Anterior cingulate cortex (tissue), 58 donors: ENCODE results near the gene CWC27.
A peak's percentile ranks its signal among the peaks of the same experiment; 100 is the strongest.

Source experiments
- DNase-seq, 58 donors: peaks; one replicate each; lab custom pipeline; 2025; lab: John Stamatoyannopoulos, UW

CWC27 gene, protein sequence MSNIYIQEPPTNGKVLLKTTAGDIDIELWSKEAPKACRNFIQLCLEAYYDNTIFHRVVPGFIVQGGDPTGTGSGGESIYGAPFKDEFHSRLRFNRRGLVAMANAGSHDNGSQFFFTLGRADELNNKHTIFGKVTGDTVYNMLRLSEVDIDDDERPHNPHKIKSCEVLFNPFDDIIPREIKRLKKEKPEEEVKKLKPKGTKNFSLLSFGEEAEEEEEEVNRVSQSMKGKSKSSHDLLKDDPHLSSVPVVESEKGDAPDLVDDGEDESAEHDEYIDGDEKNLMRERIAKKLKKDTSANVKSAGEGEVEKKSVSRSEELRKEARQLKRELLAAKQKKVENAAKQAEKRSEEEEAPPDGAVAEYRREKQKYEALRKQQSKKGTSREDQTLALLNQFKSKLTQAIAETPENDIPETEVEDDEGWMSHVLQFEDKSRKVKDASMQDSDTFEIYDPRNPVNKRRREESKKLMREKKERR

DNA sequence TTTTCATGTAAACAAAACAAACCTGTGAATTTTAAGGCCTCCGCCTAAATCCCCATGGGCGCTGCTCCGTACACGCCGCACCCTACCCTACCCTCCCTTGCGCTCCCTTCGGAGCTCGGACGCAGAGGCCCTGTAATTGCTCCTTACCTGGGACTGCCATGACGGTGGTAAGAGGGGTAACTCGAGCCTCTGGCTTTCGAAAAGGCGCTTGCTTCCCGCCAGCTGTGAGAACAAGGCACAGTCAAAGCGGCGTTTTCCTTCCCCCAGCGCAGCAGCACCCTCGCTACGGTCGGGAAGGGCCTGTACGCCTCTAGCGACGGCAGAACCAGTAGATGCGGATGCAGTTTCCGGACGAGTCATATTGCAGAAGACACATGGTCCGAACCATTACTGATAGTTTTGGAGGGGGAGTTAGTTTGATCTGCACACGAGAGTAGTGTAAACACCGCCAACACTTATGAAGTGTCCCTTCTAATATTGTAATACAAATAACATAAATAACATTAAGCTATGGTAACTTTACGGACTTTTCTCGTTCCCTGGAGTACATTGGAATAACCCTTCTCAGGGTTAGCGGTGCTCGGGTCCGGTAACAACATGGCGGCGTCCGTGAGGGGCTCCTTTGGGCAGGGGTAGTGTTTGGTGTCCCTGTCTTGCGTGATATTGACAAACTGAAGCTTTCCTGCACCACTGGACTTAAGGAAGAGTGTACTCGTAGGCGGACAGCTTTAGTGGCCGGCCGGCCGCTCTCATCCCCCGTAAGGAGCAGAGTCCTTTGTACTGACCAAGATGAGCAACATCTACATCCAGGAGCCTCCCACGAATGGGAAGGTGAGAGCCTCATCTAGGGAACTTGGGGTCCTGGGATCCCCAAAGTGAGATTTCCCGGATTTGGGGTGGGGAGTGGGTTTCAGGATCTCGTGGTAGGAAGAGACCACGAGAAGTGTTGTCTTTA, at the start of gene CWC27, which contains the start of gene SREK1IP1:
CWC27 (plus strand) TSS at position 573 of the 955 bp plus-strand sequence; CDS start at position 790, 217 bp downstream.
SREK1IP1 (minus strand) TSS at position 334 of the 955 bp plus-strand sequence; CDS start at position 160, 174 bp downstream.
- DNase-seq = peak; percentile 27 to 89 (median 74)

DNA sequence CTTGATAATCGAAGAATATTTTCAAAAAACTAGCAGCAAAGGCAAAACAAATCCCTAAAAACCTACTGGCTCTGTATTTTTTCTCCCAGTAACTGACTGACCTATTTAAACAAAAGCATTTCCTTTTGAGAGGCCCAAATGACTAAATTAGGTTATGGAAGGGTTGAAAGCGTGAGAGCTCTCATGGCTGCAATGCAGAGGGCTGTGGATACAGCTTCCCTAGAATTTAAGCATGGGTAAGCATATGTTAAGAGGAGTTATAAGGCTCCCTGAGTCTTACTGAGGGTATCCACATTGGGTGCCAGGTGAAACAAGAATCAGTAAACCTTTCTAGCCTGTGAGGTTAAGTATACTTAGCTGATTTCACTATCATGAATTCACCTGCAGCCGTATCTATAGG, 46.1 kb upstream of the CWC27 start:
- DNase-seq = no peak

DNA sequence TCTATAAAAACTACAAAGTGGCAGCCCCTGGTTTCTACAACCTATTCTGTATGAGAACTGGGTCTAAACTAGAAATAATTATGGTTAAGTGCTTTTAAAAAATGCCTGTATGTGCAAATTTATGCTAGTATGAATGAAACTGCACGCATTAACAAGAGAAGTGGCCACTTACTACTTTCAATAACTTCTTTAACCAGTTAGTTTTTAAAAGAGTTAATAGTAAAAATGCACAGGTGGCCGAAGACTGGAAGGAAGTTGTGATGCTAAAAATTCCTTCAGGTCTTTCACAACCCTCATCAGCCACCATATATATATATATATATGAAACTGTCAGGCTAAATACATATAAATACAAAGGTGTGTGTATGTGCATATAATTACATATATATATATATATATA, 41.6 kb upstream of the CWC27 start:
- no peak for DNase-seq

DNA sequence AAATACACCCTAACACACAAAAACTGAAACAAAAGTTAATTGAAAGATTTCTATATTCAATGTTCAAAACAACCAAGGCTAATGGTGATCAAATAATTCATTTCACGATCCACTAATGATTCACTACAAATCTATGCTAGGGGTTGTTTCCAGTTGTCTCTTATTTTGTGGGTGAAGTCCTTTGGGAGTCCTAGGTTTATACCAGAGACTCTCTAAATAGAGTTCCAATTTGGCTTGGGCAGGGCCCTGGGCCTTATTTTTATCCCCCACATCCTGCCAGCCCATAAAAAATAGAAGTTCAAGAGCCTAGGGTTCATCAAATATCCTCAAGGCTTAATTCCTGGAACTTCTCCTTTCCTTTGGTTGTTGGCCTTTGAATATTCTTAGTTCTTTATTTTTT, 26.3 kb upstream of the CWC27 start:
- no peak for DNase-seq

DNA sequence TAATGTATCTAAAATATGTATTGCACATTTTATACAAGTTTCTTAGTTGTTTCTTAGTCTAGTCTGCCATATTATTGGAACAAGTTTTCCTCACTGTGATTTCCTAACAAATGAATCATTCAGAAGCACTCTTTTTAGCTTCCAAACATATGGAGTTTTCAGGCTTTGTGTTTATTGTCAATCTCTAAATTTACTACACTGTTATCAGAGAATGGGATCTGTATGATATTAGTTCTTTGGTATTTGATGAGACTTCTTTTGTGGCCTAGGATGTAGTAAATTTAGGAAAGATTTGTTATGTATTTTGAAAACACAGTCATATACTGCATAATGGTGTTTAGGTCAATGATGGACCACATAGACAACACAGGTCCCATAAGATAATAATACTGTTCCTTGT, 25.9 kb upstream of the CWC27 start:
- no peak for DNase-seq

DNA sequence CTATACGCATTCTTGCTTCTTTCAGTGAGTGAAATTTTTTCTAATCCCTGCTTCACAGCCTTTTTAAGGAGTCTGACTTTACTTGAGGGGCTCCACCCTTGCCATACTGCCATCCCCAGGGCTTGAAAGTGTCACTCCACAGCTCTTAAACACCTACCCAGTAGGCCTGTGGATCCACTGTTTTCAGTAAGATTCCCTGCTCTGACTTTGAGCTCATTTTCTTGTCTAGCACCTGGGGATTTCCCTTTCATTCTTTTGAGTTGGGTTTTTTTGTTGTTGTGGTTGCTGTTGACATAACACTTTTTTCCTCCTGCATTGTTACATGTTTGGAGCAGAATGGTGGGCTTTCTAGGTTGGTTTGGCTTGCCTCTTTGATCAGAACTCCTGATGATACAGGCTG, 23.8 kb upstream of the CWC27 start:
- DNase-seq = no peak

DNA sequence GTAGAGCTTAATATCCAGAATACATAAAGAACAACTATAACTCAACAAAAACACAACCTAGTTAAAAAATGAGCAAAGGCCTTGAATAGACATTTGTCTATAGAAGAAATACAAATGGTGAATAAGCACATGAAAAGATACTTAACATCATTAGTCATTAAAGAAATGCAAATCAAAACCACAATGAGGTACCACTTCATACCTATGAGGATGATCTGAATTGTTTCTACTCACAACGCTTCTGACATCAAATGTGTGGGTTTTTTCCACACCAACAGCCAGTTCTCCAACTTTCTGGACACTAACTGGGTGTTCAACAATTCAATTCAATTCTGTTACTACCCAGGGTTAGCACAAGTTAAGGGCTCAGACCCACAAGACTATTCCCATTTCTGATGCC, 22.3 kb upstream of the CWC27 start:
- DNase-seq = no peak

DNA sequence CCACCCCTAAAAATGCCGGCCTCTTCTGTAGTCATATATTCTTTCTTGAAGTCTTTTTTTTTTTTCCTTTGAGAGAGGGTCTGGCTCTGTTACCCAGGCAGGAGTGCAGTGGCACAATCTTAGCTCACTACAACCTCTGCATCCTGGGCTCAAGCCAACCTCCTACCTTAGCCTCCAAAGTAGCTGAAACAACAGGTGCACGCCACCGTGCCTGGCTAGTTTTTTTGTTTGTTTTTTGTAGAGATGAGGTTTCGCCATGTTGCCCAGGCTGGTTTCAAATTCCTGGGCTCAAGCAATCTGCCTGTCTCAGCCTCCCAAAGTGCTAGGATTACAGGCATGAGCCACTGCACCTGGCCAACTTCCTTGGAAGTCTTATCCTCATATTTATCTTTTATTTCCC, 19.3 kb upstream of the CWC27 start:
- no peak for DNase-seq

DNA sequence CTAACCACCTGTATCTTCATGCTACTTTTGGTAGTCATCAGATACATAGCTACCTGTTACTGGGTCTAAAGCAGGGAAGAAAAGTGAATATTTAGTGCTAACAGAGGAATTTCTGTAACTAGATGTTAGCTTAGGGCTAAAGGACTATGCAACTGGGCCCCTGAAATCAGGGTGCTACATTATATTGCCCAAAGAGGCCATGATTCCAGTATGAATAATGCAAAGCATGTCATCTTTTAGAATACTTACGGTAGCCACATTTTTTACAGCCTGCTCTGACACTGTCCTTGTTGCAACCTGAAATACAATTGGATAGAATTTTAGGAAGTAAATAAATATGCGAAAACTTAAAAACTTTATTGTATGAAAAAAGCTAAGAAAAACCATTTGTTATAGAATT, 14.7 kb upstream of the CWC27 start:
- DNase-seq = no peak

DNA sequence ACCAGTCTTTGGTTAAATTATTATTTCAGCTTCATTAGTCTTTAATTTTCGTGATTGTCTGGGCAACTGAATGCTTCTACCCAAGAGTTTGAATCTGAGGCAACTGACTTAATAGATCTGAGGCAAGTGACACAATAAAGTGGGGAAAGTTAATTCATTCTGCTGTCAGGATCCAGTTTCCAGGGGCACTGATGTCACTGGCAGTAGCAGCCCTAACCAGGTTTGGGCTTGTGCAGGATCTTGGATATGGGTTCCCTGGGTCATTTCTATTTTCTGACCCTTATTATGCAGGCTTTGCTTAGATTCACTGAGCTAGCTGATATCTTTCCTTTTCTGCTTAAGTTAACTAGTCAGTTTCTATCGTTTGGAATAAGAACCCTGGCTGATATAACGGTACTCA, 9.8 kb upstream of the CWC27 start:
- no peak for DNase-seq

DNA sequence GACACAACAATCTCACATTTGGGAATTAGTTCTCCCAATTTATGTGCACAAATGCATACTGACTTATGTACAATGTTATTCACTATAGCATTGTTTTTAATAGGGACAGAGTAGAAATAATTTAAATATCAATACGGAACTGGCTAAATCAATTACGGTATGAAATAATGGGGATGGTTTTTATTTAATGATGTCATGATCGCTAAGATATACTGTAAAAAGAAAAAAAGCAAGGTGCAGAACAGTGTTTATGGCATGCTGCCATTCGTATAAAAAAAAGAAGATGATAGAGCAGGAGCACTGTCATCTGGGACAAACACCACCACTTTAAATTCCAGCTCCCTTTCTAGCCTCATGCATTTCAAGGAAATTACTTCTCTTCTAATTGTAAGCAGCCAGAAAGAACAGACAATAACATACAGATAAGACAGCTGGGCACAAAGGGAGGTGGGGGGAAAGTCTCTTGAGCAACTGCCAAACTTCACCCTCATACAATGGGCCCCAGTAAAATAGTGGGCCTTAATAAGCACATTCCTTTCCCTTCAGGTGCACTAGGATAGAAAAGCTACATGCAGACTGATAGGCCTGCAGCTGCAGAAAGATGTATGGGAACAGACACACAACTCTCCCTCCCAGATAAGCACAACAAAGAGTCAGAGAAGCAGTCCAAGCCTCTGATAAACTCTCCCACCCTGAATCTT, 8.6 kb upstream of the CWC27 start:
- no peak for DNase-seq

DNA sequence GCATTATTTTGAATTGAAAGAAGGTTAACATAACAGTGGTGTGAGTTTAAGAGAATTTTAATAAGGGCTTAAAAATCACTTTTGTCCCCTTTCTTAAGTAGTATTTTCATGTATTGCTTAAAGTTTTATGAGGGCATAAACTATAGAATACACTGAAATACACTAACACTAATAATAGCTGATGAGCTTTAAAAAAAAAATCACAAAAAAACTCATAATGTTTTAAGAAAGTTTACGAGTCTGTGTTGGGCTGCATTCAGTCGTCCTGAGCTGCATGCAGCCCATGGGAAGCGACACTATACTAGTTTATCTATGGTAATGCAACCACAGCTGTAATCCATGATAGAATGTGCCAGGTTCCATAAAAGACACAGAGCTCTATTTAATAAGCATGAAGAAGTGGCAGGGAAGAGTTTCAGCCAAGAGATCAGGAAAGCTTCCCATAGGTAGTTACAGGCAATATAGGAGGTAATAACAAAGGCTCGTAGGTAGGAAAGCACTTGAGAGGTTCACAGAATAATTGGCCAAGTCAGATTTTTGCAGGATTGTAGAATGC, 4.7 kb upstream of the CWC27 start:
- no peak for DNase-seq

DNA sequence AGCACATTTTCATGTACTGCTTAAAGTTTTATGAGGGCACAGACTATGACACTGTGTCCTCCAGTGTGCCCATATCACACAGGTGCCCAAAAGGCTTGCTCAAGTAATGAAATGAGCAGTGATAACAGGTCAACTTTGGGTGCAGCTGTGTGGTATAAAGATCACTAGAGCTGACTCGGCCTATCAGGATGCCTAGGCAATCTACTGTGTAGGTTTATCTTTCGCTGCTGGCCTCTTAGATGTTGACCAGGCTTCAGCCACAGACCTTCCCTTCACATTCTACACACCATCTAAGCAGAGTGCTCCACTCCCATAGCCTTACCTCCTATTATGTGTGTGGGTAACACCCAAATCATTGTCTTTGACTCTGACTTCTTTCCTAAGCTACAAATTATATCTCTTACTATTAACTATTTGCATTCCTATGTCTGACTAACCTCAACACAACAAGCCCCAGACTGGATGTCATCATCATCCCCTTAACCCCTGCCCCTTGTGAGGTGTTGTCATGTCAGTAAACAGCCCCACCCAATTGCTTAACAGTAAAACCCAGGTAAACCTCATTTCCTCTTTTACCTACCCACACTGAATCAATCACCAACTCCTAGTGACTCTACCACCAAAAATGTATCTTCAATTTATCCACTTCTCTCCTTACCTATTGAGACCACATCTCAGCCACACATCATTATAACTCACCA, 2.8 kb upstream of the CWC27 start:
- DNase-seq = no peak

DNA sequence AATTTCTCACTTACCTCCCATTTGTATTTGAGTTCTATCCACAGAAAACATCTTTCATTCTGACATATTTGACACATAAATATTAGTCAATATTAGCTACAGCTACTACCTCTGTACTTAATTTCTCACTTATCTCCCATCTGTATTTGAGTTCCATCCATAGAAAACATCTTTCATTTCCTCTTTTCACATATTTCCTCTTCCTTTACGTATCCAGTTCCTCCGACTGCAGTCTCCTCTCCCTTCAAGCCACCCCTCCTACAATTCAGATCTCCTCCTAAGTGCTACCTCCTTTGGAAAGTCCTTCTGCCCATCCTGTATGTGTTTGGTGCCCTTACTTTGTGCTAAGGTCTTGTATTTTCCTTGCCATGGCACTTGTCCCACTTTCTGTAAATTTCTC, 1.8 kb upstream of the CWC27 start:
- DNase-seq = no peak

DNA sequence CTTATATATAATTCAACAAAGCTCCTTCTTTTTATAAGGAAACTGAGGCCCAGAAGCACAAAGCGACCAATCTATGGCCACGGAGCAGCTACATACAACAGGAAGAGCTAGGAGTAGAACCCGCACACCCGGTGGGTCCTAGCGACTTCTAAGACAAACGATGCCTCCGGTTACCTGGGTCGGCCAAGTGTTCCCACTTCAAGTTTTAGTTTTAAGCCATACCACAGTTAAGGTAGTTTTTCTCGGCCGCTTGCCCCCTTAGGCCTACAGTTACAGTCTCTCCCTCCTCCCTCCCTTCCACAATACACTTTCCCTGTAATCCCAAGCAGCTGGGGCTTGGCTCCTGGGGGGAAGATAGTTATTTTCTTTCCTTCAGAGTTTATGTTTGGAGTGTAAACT, 772 bp upstream of the CWC27 start:
- DNase-seq = peak in 8 of 58 donors; percentile 13 to 52 (median 35)

DNA sequence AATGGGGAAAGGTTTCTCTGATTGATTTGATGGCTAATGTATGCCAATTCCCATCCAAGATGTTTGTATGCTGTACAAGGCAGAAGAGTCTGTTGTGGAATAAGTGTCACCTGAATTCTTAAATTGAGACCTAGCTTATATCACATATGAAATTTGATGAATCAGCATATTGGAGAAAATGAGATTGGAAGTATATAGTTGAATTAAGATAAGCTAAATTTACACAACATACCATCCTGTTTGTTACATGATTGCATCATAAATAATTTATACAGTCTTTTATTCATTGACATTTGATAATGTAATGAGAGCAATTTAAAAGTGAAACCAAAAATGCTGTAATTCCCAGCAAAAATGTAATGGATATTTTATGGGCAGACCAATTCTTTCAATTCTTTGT, 1.1 kb downstream of the CWC27 start:
- no peak for DNase-seq

DNA sequence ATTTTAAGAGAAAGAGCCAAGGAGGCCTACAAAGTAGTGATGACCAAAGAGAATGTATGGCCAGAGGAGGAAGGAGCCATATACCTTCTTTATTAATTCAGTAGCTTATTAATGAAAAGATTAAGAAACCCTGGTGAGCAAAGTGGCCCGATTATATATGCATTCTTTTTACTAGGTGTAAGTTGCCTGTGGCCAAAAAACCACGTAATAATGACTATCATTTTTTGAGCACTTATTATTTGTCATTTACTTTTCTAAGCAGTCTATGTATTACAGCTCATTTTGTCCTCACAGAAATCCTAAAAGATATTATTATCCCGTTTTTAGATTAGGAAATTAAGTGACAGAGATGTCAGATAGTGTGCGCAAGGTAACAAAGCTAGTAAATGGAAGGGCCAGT, 3.0 kb downstream of the CWC27 start:
- DNase-seq = no peak

DNA sequence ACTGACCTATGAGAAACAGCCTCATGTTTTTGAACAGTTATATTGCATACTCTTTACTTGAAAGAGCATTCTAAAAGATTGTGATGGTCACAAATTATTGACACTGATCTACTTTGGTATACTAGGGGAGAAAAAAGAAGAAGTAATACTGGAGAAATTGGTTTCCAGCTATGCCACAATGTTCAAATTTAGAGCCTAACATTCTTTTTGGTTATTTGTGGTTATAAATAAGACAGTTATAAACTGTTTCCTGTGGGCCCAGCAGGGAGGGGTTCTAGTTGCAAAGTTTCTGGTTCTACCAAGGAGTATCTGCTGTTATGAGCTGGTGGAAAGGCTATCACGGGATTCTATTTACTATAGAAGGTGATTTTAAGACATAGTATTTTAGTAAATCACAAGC, 4.8 kb downstream of the CWC27 start:
- DNase-seq = no peak

DNA sequence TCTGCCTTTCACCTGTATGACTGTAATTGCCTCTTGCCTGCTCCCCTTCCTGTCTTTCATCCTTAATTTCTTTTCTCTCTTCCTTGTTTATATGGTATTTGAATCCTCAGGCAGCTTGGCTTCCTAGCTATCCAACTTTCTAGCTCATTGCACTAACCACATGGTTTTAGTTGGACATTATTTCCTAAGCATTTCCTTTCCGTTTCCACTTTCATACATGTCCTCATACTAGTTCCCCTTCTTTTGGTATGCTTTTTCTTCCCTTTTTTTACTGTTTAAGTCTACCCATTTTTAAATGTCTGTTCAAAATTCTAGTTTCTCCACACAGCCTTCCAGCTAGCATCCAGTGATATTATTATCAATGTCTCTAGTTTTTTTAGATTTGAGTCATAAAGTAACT, 6.6 kb downstream of the CWC27 start:
- no peak for DNase-seq
